HG03066 (cell line): ENCODE measurements around the gene FOSL2.

Experiments
- ATAC-seq: cut with Tn5 transposase; IDR thresholded peaks from one replicate; pipeline ENCODE4 v1.9.1; 2021; ENCODE audit warnings: low read depth; ENCODE audit not compliant: unreplicated experiment

The FOSL2 gene

DNA sequence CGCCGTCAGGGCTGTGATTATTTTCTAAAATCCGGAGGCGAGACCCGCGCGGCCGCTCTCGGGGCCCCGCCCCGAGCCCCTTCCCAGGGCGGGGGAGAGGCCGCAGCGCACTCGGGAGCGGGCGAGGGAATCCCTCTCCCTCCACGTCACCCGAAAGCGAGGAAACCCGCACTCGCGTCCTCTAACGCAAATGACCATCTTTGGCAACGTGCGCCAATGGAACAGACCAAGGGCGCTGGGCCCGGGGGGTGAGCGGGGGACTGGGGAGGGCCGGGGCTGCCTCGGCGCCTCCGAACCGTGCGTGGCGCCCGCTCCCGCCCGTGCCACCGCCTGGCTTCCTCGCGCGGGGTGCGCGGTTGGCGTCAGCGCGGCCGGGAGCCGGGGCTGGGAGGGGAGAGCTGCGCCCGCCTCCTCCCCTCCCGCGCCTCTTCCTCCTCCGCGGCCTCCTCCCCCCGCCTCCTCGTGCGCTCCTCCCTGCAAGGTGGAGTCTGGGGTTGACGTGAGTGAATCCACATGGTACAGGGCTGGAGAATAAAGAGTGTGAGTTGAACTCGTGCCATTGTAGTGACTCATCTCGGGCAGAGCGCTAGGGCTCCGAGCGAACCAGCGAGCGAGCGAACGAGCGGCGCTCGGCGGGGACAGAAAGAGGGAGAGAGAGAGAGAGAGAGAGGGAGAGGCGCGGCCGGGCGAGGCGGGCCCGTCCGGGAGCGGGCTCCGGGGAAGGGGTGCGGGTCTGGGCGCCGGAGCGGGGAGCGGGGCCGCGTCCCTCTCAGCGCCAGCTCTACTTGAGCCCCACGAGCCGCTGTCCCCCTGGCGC is at the start of gene FOSL2:
FOSL2 (plus strand) TSS at position 562 of the 817 bp plus-strand sequence. CDS start 863 bp downstream, outside the sequence.
- peak; percentile 81 for ATAC-seq

DNA sequence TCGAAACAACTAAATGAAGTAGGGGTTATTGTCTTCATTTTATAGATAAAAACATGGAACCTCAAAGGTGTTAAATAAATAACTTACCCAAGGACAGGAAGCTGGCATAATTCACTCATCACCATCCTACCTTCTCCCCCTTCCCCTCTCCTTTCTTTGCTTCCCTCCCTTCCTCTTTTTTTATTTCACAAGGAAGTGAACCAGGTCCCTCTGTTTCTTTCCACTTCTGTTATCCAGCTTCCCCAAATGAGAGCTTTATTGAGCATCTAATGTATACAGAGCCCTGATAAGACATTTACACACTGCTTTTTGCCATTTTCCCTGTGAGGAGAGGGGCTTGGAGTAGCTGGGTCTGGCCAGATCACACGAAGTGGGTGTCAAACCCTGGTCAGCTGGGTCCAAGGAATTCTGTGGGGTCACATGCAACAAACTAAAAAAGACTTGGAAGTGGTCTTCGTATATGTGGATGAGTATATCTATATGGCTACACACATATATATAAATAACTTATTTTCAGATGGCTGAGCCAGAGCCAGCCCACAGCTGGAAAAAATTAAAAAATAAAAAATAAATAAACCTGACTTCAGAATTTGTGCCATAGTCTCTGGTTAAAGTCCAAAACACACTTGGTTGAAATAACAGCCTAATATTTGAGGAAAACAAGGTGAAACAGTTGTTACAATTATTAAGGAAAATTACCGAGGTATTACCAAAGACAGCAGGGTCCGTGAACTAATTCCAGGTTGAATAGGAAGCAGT is 49.3 kb upstream of the FOSL2 start:
- ATAC-seq = no peak

DNA sequence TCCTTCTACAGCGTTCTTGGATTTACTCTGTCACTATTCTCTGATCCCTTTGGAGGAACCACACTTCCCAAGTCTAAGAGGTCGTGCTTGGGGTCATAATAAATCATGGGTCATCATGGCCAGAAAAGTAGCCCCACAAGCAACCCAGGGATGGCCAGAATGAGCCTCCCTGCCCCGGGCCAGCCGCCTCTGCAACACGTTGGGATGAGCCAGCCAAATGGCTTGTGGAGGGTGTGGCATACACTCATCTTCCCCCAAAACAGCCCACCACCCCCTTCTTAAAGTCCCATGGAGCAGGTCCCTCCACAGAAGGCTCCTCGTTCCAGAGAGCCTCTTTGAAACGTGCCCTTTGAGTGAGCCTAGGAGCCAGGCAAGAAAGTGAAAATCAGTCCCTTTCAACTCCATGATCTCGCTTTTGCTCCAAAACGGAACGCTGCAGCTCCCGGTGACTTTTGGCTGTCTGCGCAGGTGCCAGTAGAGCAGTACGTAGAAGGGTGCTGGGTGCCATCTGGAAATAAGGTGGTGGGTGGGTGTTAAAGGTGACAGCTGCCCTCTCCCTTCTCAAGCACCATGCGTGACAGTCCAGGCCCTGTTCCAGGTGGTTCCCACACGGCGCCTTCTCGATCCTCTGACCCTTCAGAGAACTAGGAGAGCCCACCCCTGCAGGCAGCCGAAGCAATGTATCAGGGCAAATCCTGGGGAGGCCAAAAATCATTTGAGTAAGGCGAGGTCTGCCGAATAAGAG is 48.5 kb upstream of the FOSL2 start:
- no peak for ATAC-seq

DNA sequence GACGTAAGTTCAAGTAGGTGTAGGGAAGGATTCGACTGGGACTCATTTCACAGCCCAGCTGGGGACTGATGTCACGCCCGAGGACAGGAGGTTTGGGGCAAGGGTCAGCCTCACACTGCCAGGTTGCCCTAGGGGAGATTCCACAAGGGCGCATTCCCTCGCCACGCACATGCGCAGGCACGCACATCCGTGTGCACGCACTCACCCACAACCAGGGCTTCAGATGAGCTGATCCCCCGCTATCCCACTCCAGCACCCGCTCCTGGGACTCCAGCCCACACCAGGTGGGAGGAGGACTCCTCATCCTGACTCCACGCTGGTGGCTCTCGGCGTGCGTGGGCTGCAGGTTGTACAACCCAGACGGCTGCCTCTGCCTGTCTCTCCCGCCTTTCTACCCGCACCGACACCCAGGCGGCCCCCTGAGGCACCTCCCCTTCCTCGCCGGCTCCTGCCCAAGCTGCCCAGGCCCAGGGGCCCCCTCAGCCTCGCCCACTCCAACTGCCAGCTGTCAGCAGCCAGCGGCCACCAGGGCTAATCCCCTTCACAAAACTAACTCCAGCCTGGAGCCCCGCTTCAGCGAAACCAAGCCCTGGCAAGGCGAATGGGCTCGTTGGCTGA is 47.8 kb upstream of the FOSL2 start:
- ATAC-seq = no peak

DNA sequence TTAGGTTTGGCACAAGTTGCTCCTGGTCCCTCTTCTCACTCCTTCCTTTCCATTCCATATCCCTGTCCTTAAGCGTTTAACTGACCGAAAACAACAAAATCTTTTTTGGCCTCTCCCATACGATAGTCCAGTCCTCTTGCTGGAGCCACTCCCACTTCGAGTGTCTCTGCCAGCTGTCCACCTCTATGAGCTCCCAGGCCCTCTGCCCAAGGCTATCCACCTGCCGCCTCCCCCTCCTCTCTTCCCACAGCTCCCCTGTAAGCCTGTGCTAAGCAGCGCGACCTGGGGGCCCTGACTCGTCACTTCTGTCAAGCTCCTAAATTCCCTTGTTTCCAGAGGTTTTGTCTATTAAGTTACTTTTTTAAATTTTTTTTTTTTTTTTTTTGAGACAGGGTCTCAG is 47.0 kb upstream of the FOSL2 start:
- no peak for ATAC-seq

DNA sequence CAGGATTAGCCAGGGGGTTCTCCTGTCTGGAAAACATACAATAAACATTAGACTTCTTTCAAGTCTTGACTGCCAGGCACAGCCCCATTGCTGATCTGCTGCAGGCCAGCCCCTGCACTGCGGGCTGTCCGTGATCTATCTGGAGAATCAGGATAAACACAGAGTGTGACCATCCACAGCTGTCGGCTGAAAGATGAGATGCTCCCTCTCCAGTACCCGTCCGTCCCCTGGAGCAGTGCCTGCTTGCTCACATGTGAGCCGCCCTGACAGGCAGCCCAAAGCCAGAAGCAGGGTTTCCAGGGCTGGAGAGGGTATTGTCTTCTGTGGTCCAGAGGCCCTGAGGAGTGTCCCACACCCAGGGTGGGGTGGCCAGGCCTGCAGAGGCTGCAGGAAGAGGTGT is 46.1 kb upstream of the FOSL2 start:
- ATAC-seq = no peak

DNA sequence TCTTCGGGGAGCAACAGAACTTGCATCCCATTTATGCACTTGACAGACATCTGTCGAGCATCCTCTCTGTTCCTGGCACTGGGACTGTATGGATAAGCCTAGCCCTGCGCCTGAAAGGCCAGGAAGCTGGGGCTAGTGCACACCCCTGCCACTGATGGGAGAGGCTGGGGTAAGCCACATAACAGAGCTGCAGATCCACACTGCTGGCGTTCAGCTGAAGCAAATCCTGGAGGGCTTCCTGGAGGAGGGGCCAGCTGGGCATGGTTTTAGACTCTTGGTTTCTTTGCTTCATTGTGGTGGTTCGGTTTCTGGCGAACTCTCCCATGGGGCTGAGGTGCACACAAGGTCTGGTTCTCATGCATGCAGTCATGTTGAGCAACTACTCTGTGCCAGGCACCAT is 45.5 kb upstream of the FOSL2 start:
- no peak for ATAC-seq

DNA sequence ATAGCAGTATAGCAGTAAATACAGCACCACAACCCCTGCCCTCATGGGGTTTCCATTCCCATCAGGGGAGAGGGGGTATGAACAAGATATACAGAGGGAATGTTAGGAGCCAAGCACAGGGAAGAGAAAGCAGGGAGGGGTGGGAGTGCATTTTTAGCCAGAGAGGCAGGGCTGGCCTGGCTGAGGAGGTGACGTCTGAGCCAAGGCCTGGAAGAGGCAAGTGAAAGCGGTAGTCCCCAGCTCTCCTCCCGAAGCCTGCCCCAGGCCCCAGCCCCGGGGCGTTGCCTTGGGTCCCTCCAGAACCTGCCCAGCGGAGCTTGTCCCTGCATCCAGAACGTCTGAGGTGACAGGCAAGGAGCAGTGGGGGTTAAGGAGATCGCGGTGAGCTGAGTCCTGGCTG is 45.1 kb upstream of the FOSL2 start:
- no peak for ATAC-seq

DNA sequence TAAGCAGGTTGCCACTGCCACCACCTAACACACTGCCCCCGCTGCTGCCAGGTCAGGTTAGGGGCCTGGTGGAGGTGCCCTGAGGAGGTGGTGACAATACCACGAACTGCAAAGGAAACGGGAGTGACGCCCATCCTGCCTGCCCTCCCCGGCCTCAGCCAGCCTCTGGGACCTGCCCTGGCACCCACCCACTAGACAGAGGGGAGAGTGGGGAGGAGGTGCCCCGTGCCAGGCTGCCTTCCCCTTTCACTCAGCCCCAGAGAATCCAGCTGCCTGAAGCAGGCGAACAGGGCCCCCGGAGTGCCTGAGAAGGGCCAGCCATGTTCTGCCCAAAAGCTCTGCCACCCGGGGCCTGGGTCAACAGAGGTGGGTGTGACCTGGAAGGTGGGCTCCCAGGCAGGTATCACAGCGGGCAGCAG is 44.5 kb upstream of the FOSL2 start:
- no peak for ATAC-seq

DNA sequence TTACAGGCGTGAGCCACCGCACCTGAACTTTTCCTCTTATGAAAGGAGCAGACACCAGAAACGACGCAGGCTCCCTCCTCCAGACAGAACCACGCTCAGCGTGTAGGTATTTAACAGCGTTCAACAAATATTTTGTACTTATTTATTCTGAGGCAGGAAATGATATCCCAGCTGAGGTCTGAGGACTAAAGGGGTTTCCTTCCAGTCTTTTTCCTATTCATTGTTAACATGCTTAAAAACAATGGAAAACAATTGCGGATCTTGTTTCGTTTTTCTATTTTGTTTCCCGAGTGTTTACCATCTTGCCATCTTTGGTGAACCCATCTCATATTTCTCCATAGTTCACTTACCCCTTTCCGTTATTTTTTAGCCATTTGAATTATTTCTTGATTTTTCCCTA is 43.7 kb upstream of the FOSL2 start:
- ATAC-seq = no peak

DNA sequence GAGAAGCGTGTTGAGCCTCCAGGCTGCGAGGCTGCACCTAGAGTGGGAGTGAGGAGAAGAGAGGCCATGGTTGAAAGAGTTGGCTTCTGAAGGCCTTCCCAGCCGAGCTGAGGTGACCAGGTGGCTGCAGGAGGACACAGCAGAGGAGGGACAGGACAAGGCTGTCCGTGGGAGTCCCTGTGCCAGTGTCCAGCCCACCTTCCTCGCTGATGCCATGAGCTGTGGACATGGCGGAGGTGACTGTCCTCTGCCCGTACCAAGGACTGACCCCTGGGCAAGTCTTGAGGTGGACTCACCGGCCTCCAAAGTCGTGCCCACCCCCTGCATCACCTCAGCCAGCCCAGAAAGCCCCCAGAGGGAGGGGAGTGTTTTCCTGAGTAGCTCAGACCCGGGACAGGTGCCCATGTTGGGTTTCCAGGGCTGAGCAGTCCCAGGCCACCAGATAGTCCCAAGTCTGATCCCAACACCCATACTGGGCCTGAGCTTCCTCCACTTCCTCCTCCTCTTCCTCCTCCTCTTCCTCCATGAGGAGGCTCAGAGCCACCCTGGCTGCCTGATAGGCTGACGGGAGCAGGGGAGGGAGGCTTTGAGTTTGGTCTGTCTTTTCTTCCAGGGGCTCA is 43.0 kb upstream of the FOSL2 start:
- no peak for ATAC-seq

DNA sequence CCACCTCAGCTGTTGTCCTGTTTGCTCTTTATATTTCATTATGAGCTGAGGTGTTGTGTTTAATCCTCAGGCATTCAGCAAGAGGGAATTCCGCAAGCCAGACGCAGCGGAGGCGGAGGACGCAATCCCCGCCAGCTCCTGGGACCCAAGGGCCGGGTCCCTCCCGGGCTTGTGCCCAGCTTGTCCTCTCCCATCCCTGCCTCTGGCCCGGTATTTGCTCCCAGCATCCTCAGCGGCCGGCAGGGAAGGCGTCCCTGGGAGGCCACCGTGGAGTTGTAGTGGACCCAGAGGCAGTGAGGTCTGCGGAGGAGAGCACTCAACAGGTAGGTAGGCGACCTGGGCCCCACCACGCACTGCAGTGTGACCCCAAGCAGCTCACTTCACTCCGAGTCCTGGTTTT is 42.5 kb upstream of the FOSL2 start:
- ATAC-seq = no peak

DNA sequence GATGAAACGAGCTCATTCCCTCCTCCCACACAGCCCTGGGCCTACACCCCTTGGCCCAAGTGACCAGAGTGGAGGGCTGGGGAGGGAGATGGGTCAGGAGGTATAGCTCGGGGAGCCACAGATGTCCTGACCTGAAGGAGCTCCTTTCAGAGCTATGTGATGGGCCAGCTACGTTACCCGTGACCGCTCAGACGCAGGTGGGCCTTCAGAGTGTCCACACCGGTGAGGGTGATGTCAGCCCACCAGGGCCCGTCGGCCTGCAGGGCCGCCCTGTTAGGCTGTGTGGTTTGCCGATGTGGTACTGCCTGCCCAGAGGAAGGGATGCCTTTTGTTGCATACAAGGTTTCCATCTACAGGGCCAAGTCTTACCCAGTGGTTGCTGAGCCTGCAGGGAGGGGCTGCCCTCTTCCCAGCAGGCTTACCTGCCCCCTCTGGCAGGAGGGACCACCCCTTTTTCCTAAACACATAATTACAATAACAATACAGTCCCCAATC is 41.8 kb upstream of the FOSL2 start:
- ATAC-seq = no peak

DNA sequence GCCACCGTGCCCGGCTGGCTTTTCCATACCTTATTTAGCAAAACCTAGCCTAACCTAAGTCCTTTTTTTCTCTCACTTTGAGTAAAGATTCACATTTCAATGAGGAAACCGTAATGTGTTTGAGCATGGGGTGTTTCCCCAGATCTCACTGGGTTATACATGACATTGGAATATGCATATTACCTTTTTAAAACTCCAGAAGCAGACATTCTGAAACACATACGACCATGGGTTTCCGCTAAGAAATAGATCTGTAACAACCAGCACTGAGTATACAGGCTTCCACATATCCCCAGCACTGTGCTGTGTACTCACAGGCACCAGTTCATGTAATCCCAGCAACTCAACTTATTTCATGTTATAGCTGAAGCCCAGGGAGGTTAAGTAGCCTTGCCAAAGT is 41.0 kb upstream of the FOSL2 start:
- ATAC-seq = no peak

DNA sequence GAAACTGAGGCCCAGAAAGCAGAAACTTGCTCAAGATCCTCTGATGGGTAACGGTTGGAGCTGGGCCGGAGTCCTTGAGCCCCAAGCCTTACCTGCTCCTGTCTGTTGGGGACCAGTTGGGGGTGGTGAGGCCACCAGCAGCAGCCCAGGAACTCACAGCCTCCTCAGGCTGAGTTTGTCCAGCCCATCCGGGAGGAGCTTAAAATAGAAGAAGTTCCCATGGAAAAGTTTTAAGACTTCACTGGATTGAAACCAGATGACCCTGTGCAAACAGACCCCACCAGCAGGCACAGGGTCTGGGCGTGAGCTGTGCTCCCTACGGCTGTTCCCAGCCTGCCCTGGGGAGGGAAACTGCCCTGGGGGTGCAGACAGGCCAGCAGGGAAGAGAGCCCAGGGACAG is 40.6 kb upstream of the FOSL2 start:
- no peak for ATAC-seq

DNA sequence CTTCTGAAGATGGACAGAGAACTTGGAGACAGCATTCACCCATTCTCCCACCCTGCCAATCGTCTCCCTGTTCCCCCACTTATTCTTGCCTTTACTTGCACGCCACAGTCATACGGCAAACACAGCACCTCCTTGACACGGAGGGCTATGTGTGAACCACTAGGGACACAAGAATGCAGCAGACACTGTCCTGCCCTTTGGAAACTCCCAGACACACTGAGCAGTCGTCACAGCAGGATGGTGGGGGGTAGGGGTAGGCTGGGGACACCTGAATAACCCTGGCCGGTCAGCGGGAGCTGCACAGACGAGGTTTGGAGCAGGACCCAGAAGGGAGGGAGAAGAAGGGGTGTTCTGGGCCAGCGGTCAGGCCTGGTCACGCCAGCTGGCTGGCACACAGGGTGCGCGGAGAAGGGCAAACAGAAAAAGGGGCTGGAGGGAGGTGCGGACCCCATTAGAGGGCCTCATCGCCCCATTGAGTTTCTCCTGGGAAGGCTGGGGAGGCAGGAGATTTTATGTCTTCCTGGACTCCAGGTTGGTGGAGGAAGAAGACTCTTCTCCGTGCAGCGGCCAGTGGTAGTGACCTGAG is 40.0 kb upstream of the FOSL2 start:
- no peak for ATAC-seq

DNA sequence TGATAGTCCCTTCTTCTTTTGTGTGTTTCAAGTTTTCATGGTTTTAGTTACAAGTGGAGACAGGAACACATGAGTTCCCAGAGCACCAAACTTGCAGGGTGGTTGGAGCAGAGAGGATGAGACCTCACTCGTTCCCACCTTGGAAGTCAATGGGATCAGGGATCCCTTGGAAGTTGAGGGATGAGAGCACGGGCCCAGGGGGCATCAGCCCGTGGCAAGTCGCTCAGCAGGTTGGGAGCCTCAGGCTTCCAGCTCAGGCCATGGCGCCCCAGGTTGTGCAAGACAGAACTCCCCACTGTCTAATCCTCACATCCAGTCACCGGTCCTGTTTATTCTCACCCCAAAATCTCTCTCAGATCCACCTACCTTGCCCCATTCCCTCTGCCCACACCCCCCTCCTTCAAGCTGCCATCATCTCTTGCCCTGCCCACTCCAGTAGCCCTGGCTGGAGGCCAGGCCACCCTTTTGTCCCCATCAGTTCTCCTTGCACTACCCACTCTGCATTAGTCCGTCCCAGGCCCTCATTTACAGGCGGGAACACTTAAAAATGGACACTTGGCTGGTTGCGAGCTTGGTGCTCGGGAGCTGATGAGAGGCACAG is 37.6 kb upstream of the FOSL2 start:
- ATAC-seq = no peak

DNA sequence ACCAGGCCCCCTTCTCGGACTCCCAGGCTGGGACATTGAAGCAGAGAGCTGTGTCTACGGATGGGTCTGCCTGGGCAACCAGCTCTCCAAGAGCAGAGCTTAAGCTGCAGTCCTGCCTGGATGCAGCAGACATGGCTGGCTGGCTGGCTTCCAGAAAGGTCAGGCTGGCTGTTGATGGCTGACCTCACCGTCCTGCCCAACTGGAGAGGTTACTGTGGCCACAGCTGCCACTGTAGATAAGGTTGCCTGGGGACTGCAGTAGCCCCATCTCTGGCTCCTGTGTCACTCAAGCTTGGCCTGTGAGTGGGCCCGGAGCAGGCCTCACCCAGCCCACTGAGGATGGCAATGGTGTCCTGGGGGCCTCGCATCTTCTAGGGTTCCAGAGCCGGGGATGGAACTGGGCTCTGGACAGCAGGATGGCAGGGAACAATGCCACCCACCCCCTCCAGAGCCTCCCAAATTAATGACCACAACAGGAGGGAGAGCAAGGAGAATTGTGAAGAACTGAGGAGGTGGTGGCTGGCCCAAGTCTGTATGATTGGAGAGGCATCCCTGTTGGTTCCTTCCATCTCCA is 37.0 kb upstream of the FOSL2 start:
- ATAC-seq = no peak
